Lower lobe of right lung (tissue), 2 donors: ENCODE data around the gene TAS2R41. TPM values are rescaled to one million over a fixed set of nuclear protein-coding genes. Genes with fewer than 3 reads are reported as not detected.

ENCODE experiments used
- ATAC-seq, 2 donors: fragments of 200-7000 bp; cut with Tn5 transposase; one replicate each; pipeline ENCODE4 v1.9.1; 2020 to 2022; ENCODE audit warnings: mild to moderate bottlenecking in 2 of 2, moderate library complexity in 2 of 2
- DNase-seq: peaks from one replicate; pipeline ENCODE4 v3.0.0-alpha.2; 2020
- H3K27ac ChIP-seq: fragments of 200-600 bp; one replicate; pipeline ENCODE4 v1.8.0; 2022
- H3K27me3 ChIP-seq: fragments of 200-600 bp; one replicate; pipeline ENCODE4 v1.8.0; 2022; ENCODE audit warnings: low read depth
- H3K36me3 ChIP-seq: fragments of 200-600 bp; one replicate; pipeline ENCODE4 v1.8.0; 2022; ENCODE audit warnings: mild to moderate bottlenecking
- H3K4me1 ChIP-seq: fragments of 200-600 bp; one replicate; pipeline ENCODE4 v1.8.0; 2022
- H3K4me3 ChIP-seq: fragments of 200-600 bp; one replicate; pipeline ENCODE4 v1.8.0; 2022; ENCODE audit warnings: mild to moderate bottlenecking
- H3K9me3 ChIP-seq: fragments of 200-600 bp; one replicate; pipeline ENCODE4 v1.8.0; 2022
- CTCF ChIP-seq: fragments of 200-600 bp; IDR thresholded peaks from one replicate; pipeline ENCODE4 v1.8.0; 2022; ENCODE audit warnings: antibody characterized with exemption, mild to moderate bottlenecking
- intact Hi-C: fragments of 100-400 bp; cut with DNase I; formaldehyde crosslinking; loops from one replicate; pipeline ENCODE4 v1.11.0; 2022
- total RNA-seq: library from RNA; stranded (reverse); fragmentation: NEBNext Ultra II Directional; extraction: Animal tissue kit (Norgen Biotek cat#: 25700); gene quantifications from one replicate; pipeline ENCODE4 v1.2.1, GENCODE V29; 2021
- donor health status: DM: no; HTN: yes; CAD: no; lungs with severe emphysema.

TAS2R41 gene
- total RNA-seq, 1 donor from 2014 or later, result not detected

DNA sequence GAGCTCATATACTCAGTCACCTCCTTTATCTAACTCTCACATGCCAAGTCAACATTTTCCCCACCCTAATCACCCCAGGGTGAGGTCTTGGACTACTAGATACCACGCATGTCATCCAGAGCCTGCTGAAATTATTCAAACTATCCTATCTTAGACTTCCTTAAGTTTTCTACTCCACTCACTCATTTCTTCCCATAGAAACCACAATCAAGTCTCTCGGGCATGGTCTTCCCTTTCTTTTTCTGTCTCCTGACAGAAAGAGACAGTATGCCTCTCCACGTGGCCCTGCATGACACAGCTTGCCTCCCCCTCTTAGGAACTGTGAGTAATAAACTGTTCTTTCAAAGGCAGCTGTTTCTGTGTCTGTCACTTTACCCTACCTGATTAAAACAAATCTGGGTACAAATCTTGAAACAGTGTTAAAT lies 29.4 kb downstream of the TAS2R41 start:
- no peak overlapping the region for H3K4me3 ChIP-seq
- DNase-seq (no peak), ATAC-seq (no peak)
- H3K27ac ChIP-seq, result no peak overlapping the region
- peaks cover 9% of the 10 kb centered on the region for H3K27me3 ChIP-seq
- H3K4me1 ChIP-seq, result no peaks in the 10 kb centered on the region
- intact Hi-C loops, result no loop called here
- H3K36me3 ChIP-seq, result no peaks in the 10 kb centered on the region
- no peak for TF ChIP-seq CTCF
- no peaks in the 10 kb centered on the region for H3K9me3 ChIP-seq

DNA sequence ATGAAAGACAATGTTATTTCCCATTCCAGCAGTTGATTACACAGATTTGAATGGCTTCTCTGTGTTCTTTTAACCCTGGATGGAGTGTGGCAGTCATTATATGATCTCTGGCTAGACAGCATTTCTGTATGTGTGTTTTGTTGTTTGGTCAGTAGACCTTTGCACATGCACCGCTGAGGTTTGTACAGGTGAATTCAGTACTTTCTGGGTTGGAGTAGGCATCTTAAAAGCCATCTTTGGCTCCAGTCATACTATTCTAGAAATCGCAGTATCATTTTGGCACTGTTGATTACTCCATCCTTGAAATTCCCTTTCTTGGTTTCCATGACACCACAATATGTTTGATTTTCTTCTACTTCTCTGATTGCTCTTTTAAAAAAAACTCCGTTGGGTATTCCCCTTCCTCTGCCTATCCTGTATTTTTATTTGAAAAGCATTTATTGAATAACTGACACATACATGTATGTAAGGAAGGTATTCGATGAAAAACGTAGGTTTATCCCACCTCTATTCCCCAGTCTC lies 29.9 kb downstream of the TAS2R41 start:
- Histone ChIP-seq H3K36me3 (no peaks in the 10 kb centered on the region), H3K27ac (no peak overlapping the region), H3K27me3 (peaks cover 9% of the 10 kb centered on the region), H3K4me1 (no peaks in the 10 kb centered on the region), H3K4me3 (no peak overlapping the region), H3K9me3 (no peaks in the 10 kb centered on the region)
- DNase-seq (no peak), ATAC-seq (no peak)
- intact Hi-C loops, result no loop called here
- TF ChIP-seq CTCF, result no peak

DNA sequence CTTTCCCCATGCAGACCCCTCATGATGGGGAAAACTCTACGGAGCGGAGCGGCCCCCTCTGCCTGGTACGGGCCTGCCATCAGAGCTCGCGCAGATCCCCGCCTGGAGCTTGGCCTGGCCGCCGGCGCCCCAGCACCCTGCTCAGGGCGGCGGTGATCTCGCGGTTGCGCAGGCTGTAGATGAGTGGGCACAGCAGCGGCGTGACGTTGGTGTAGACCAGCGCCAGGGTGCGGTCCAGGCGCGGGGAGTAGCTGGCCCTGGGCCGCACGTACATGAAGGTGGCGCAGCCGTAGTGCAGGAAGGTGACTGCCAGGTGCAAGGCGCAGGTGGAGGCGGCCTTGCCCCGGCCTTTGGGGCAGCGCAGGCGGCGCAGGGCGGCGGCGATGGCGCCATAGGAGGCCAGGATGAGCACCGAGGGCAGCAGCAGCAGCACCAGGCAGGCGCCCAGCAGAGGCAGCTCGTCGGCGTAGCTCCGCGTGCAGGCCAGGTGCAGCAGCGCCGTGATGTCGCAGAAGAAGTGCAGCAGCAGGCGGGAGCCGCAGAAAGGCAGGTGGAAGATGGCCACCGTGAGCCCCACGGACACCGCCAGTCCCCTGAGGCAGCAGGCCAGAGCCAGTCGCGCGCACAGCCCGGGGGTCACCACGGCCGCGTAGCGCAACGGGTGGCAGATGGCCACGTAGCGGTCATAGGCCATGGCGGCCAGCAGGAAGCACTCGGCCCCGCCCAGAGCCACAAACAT lies 33.4 kb downstream of the TAS2R41 start:
- ATAC-seq (peak; percentile 16 to 44), DNase-seq (peak; percentile 41)
- H3K4me1 ChIP-seq, result no peaks in the 10 kb centered on the region
- H3K9me3 ChIP-seq, result no peaks in the 10 kb centered on the region
- intact Hi-C loops, result no loop called here
- no peak overlapping the region for H3K27ac ChIP-seq
- H3K36me3 ChIP-seq, result no peaks in the 10 kb centered on the region
- no peak for TF ChIP-seq CTCF
- peak overlapping the region; percentile 34 for H3K4me3 ChIP-seq
- H3K27me3 ChIP-seq, result peaks cover 9% of the 10 kb centered on the region

DNA sequence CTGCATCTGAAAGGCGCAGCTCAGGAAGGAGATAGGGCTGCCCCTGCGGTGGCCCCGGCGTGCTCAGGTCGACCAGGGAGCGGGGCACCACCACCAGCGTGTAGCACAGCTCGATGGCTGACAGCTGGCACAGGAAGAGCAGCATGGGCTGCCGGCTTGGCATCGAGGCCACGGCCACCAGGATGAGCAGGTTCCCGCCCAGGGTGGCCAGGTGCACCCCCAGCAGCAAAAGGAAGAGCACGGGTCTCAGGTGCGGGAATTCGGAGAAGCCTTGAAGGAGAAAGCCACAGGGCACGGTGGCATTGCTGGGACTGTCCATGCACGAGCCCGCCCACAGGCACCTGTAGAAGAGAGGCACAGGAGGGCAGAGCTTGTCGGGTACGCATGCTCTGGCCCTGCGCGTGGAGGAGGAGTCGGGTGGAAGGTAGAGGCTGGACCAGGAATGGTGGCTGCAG lies 33.9 kb downstream of the TAS2R41 start:
- H3K9me3 ChIP-seq, result no peaks in the 10 kb centered on the region
- H3K27ac ChIP-seq, result no peak overlapping the region
- no peaks in the 10 kb centered on the region for H3K4me1 ChIP-seq
- intact Hi-C loops, result no loop called here
- peak in 1 of 2 donors; percentile 11 for ATAC-seq
- peak overlapping the region; percentile 34 for H3K4me3 ChIP-seq
- H3K27me3 ChIP-seq, result peaks cover 9% of the 10 kb centered on the region
- H3K36me3 ChIP-seq, result no peaks in the 10 kb centered on the region
- no peak for DNase-seq
- TF ChIP-seq CTCF, result no peak

DNA sequence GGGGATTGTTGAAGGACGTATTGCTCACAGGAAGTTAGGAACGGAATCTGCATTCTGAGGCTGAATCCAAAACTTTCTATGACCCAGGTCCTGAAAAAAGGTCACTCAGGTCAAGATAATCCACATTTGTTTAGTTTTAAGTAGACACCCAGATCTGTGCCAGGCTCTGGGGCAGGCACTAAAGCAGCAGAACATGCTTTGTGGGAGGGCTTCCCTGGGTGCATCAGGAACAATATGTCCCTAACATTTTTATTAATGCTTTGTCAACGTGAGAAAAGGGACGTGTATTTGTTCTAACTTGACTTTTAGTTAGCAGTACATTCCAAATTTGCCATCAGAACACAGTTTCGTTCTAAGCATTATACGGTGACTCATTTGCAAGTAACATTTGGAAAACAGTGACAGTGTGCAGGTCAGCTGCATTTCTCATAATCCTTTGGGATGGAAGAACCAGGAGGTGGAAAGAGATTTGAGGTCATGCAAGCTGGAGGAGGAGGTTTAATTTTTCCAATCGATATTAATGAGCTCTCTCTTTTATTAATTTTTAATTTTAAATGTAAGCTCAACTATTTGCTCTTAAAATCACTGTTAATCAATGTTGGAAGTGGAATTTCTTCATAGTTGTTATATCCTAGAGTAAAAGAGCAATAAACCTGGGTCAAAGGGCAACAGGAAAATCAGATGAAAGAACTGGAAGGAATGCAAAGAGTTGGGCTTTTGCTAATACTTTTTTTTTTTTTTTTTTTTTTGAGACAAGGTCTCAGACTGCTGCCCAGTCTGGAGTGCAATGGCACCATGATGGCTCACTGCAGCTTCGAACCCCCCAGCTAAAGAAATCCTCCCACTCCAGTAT lies 35.0 kb downstream of the TAS2R41 start:
- no peak for TF ChIP-seq CTCF
- DNase-seq, result no peak
- intact Hi-C loops, result no loop called here

More for the DNA sequence above, 35.0 kb downstream of the TAS2R41 start:
- Histone ChIP-seq H3K27me3 (peaks cover 9% of the 10 kb centered on the region), H3K27ac (no peak overlapping the region), H3K9me3 (no peaks in the 10 kb centered on the region), H3K4me1 (no peaks in the 10 kb centered on the region), H3K4me3 (no peak overlapping the region), H3K36me3 (no peaks in the 10 kb centered on the region)
- ATAC-seq, result no peak
